ENCODE data around the gene FSD2.
"Not testable (repeated sequence)": the region's sequence is repeated elsewhere in the genome, so short reads cannot be mapped to it uniquely, and the experiment has no call there.

Gene FSD2

GRCh38 chr15:82705856-82706255, 100.0 kb downstream of the FSD2 start:
- DNase-seq; in situ Hi-C loops (cut with MboI; ENCODE audit: low pct_unique_long_range_greater_than_20kb, low sequenced_read_pairs): not testable (repeated sequence)

Data from KBM-7 (cell line).